GF-D8 (cell line): ENCODE results near the gene ZNF575.
"Not testable (repeated sequence)": the region's sequence is repeated elsewhere in the genome, so short reads cannot be mapped to it uniquely, and the experiment has no call there.

Experiments used
- DNase-seq: peaks from one replicate; lab custom pipeline; 2025; lab: John Stamatoyannopoulos, UW

The ZNF575 gene

GRCh38 chr19:43510713-43511112 is 22.3 kb upstream of the ZNF575 start:
- DNase-seq = no peak

- no peak for DNase-seq
Measured at GRCh38 chr19:43511324-43511723, 21.7 kb upstream of the ZNF575 start.

GRCh38 chr19:43512399-43512798 is 20.6 kb upstream of the ZNF575 start:
- not testable (repeated sequence) for DNase-seq

GRCh38 chr19:43518051-43518450 is 14.9 kb upstream of the ZNF575 start:
- DNase-seq = no peak

GRCh38 chr19:43519436-43520088 is 13.4 kb upstream of the ZNF575 start:
- peak; percentile 26 for DNase-seq

- DNase-seq = no peak
Measured at GRCh38 chr19:43522929-43523328, 10.1 kb upstream of the ZNF575 start.

GRCh38 chr19:43523696-43524095 is 9.3 kb upstream of the ZNF575 start:
- DNase-seq = not testable (repeated sequence)

- peak; percentile 95 for DNase-seq
Measured at GRCh38 chr19:43524922-43525835, 7.8 kb upstream of the ZNF575 start.

- DNase-seq = no peak
Measured at GRCh38 chr19:43525836-43526771, 6.9 kb upstream of the ZNF575 start.

GRCh38 chr19:43526884-43527859 is 5.8 kb upstream of the ZNF575 start, which contains the start of gene ETHE1:
Gene ETHE1, minus strand, starts transcription at chr19:43527201. Its CDS starts 24 bp downstream, at chr19:43527177.
- peak; percentile 40 for DNase-seq

GRCh38 chr19:43527860-43528622 is 4.9 kb upstream of the ZNF575 start:
- peak; percentile 18 for DNase-seq

- peak; percentile 57 for DNase-seq
Measured at GRCh38 chr19:43532571-43532961, 422 bp upstream of the ZNF575 start.

- no peak for DNase-seq
Measured at GRCh38 chr19:43533546-43534304, 737 bp downstream of the ZNF575 start.

GRCh38 chr19:43534305-43534815 is 1.4 kb downstream of the ZNF575 start:
- DNase-seq = no peak

GRCh38 chr19:43534816-43535761 is 2.1 kb downstream of the ZNF575 start:
- DNase-seq = no peak

- DNase-seq = no peak
Measured at GRCh38 chr19:43538922-43539321, 5.9 kb downstream of the ZNF575 start.

GRCh38 chr19:43540381-43540780 is 7.4 kb downstream of the ZNF575 start:
- no peak for DNase-seq
